Transverse colon (tissue), 4 donors: Measurements from ENCODE around the gene XYLB. TPM values are rescaled to one million over a fixed set of nuclear protein-coding genes. Genes with fewer than 3 reads are reported as not detected.

Experiments used
- DNase-seq: peaks from one replicate; pipeline ENCODE4 v3.0.0-alpha.2; 2019
- H3K27ac ChIP-seq, 4 donors: fragments of 200-600 bp; sonication (generic); 2 replicates each; pipeline ENCODE4 v1.5.1; 2016 to 2018; ENCODE audit warnings: inconsistent platforms in 4 of 4
- H3K27me3 ChIP-seq: fragments of 200-600 bp; sonication (generic); 2 replicates; pipeline ENCODE4 v1.5.1; 2017; ENCODE audit warnings: inconsistent platforms
- H3K36me3 ChIP-seq, 4 donors: fragments of 200-600 bp; sonication (generic); 2 replicates each; pipeline ENCODE4 v1.5.1; 2017 to 2019; ENCODE audit warnings: inconsistent platforms in 4 of 4
- H3K4me1 ChIP-seq, 4 donors: fragments of 200-600 bp; sonication (generic); 2 replicates each; pipeline ENCODE4 v1.5.1; 2017 to 2020; ENCODE audit warnings: inconsistent platforms in 4 of 4
- H3K4me3 ChIP-seq, 4 donors: fragments of 200-600 bp; sonication (generic); 1 replicate in 1 of 4; 2 replicates in 3 of 4; pipeline versions ENCODE4 v1.5.1 to v1.6.1; 2017 to 2019; ENCODE audit warnings: inconsistent platforms in 4 of 4
- H3K9me3 ChIP-seq, 2 donors: fragments of 200-600 bp; sonication (generic); 2 replicates each; pipeline ENCODE4 v1.5.1; 2017 to 2019; ENCODE audit warnings: inconsistent platforms in 2 of 2
- EP300 ChIP-seq: sonication (generic); formaldehyde crosslinking; IDR thresholded peaks from one replicate; pipeline ENCODE4 v1.6.1; 2017; ENCODE audit warnings: antibody characterized with exemption, low read depth
- POLR2A ChIP-seq: fragments of 450-650 bp; IDR thresholded peaks from one replicate; pipeline ENCODE4 v1.6.1; 2016; ENCODE audit warnings: antibody characterized with exemption, mild to moderate bottlenecking, moderate library complexity
- POLR2AphosphoS5 ChIP-seq, 3 donors: sonication (generic); formaldehyde crosslinking; IDR thresholded peaks; one replicate each; pipeline ENCODE4 v1.6.1; 2016; ENCODE audit warnings: antibody characterized with exemption in 3 of 3
- WGBS, 2 donors: methylation state at CpG; one replicate each; pipeline ENCODE4 v1.1.5; 2018; ENCODE audit warnings: low coverage in 1 of 2; 5-methylcytosine and 5-hydroxymethylcytosine counted together
- in situ Hi-C, 4 donors: fragments of 200-750 bp; cut with MboI; loops; one replicate each; pipeline versions ENCODE4 v1.15.0 to v1.15.1; 2017; ENCODE audit warnings: low sequenced_read_pairs in 3 of 4, low pct_ligation_motif_present in 1 of 4, low pct_unique_long_range_greater_than_20kb in 1 of 4
- intact Hi-C: fragments of 100-400 bp; cut with DNase I; formaldehyde crosslinking; loops from one replicate; pipeline ENCODE4 v1.15.1; 2023; ENCODE audit warnings: low total_unique reads
- total RNA-seq, 4 donors: library from RNA; depleted of rRNA; stranded (reverse); fragments of >200 nt; gene quantifications; one replicate each; pipeline ENCODE4 v1.1.0, GENCODE V29; 2016
- TF ChIP-seq, protein P1 (sequence below), 5 experiments: fragments of 200-600 bp in 3 of 5; fragments of 450-650 bp in 2 of 5; sonication (generic) in 3 of 5; IDR thresholded peaks; 1 replicate in 2 of 5; 2 replicates in 3 of 5; pipeline ENCODE4 v1.5.1; 2016 to 2017; ENCODE audit warnings: antibody characterized with exemption in 5 of 5, inconsistent platforms in 3 of 5, mild to moderate bottlenecking in 2 of 5, moderate library complexity in 1 of 5

The XYLB gene
- total RNA-seq, 4 donors from 2014 or later = 13.5 to 18.7 (median 15.1) TPM

DNA sequence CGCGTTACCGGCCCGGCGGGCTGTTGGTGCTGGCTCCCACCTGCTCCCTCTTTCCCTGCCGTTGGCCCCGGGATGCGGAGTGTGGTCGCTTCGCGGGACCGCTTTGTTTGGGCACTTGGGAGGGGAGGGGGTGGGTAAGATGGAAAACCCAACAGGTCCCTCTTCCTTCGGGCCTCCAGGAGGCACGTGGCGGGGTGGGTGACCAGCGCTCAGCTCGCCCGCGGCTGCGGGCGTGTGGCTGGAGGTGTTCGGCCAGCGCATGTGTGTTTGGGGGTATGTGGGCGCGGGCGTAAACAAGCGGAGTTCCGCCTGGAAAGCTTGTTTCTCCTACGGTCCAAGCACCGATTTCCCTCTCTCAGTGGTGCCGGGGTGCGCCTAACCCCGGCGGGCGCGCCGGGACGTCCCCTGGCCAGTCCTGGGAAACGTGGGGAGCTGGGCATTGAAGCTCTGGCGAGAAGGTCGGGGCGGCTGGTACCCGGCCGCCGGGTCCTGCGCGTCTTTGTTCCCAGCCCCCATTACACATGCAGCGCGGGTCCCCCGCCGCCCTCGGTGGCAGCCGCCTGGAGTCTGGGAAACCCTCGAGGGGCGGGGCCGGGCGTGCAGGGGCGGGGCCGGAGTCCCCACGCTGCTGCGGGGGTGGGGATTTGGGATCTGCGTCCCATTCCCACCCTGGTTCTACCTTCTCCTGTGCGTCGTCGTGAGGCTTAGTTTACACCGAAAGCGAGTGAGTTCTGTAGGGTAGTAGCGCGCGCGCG is 108.5 kb downstream of the XYLB start:
- Histone ChIP-seq H3K27me3 (no peaks in the 10 kb centered on the region), H3K4me1 (peaks cover 19 to 55% (median 38%) of the 10 kb centered on the region in 4 donors), H3K4me3 (peak overlapping the region; percentile 57 to 72 (median 65)), H3K36me3 (no peaks in the 10 kb centered on the region), H3K27ac (peak overlapping the region; percentile 88 to 94 (median 92)), H3K9me3 (no peaks in the 10 kb centered on the region)
- WGBS, 2 donors = 0% methylated on average over 70 of the region's 72 CpGs; no CpG with 5 or more reads in 1 of the 2 donors
- no peak for TF ChIP-seq POLR2A
- peak in 2 of 3 donors; percentile 70 to 78 for TF ChIP-seq POLR2AphosphoS5 (IDR thresholded peaks at IDR 0.05)
- TF ChIP-seq, protein P1, sequence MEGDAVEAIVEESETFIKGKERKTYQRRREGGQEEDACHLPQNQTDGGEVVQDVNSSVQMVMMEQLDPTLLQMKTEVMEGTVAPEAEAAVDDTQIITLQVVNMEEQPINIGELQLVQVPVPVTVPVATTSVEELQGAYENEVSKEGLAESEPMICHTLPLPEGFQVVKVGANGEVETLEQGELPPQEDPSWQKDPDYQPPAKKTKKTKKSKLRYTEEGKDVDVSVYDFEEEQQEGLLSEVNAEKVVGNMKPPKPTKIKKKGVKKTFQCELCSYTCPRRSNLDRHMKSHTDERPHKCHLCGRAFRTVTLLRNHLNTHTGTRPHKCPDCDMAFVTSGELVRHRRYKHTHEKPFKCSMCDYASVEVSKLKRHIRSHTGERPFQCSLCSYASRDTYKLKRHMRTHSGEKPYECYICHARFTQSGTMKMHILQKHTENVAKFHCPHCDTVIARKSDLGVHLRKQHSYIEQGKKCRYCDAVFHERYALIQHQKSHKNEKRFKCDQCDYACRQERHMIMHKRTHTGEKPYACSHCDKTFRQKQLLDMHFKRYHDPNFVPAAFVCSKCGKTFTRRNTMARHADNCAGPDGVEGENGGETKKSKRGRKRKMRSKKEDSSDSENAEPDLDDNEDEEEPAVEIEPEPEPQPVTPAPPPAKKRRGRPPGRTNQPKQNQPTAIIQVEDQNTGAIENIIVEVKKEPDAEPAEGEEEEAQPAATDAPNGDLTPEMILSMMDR (IDR thresholded peaks at IDR 0.05) = no peak
- TF ChIP-seq EP300 = no peak
- intact Hi-C loops (loop anchor here (1.0 kb wide), 1 partner anchor 41 kb away; the partner anchor contains the start of gene EXOG), in situ Hi-C loops (loop anchor here in 1 of 4 donors (25.0 kb wide), 1 partner anchor 318 kb away; the partner anchor contains the start of genes ACAA1 and MYD88)
- peak; percentile 88 for DNase-seq

DNA sequence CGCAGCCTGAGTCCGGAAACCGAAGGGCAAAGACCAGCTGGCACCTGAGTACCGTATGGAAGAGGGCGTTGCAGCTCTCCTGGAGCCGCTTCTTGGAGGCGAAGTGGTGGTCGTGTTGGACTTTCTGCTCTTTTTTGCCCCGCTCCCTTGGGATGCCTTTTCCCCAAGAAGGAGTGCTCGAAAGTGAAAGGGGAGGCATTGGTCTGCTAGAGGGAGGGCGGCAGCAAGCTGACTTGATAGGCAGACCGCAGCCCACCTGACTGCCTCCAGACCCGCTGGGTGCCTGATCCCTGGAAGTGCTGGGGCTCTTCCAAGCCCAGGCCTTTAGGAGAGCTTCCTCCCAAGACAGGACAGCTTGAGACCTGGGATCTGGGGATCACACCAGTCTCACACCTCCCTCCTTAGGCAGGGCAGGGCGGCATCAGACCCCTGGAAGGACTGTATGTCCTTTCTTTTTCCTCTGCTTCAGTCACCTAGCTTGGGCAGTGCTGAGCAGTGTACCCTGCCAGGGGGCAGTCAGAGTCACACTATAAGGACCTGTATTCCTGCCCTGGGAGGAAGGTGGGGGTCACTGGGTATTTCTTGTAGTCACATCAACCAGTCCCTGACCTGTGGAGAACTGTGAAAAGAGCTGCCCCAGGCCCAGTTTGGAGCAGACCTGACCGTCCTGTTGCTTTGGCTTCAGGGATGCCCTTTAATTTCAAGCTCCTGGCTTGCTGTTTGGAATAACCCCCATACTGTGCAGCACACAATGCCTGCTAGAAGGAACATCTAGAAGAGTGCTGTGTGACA is 109.2 kb downstream of the XYLB start:
- WGBS, 2 donors = 10% methylated on average over 12 of the region's 15 CpGs; no CpG with 5 or more reads in 1 of the 2 donors

DNA sequence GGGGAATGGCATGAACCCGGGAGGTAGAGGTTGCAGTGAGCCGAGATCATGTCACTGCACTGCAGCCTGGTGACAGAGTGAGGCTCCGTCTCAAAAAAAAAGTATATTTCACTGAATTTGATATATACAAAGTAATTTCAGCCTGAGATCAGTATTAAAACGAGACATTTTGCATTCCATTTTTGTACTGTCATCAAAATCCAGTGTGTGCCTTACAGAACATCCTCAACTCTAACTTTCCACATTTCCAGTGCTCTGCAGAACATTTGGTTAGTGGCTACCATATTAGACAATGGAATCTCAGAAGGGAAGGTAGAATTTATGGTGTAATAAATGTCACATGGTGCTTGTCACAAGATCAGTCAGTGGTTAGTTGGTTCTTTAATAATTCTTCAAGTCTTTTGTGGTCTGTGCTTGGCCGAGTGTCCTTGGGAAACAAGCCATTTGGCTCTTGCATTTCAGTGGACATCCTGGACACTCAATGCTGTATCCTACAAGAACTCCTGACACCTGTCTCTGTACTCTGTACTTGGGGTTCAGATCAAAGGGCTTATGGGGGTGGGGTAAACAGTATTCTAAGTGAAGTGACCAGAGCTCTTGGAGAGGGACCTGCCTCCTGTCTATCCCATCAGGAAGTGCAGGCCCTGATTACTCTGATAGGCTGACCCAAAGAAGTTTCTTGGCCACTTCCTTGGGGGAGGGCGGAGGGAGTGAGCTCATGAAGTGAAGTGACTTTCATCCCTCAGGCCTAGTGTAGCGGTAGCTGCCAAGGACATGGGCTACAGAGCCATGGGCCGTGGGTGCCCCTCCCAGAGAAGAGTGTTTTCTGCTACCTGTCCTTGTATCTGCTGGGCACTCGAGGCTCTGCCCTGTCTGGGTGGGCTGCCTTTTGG is 110.8 kb downstream of the XYLB start:
- DNase-seq = no peak
- intact Hi-C loops = no loop called here

More for the DNA sequence above, 109.2 kb downstream of the XYLB start:
- DNase-seq = no peak
- Histone ChIP-seq H3K27me3 (no peaks in the 10 kb centered on the region), H3K4me3 (peak overlapping the region; percentile 57 to 72 (median 65)), H3K27ac (peak overlapping the region; percentile 88 to 94 (median 92)), H3K9me3 (no peaks in the 10 kb centered on the region), H3K36me3 (no peaks in the 10 kb centered on the region), H3K4me1 (peaks cover 23 to 62% (median 41%) of the 10 kb centered on the region in 4 donors)
- TF ChIP-seq POLR2A = peak; percentile 66
- TF ChIP-seq, protein P1 (IDR thresholded peaks at IDR 0.05) = no peak
- TF ChIP-seq POLR2AphosphoS5 (IDR thresholded peaks at IDR 0.05) = no peak
- TF ChIP-seq EP300 = no peak
- intact Hi-C loops (no loop called here), in situ Hi-C loops (loop anchor here in 1 of 4 donors (25.0 kb wide), 1 partner anchor 319 kb away; the partner anchor contains the start of genes ACAA1 and MYD88)

More for the DNA sequence above, 110.8 kb downstream of the XYLB start:
- Histone ChIP-seq H3K27me3 (no peaks in the 10 kb centered on the region), H3K9me3 (no peaks in the 10 kb centered on the region), H3K4me3 (no peak overlapping the region), H3K27ac (peak overlapping the region in 1 of 4 donors; percentile 1), H3K4me1 (peaks cover 23 to 69% (median 44%) of the 10 kb centered on the region in 4 donors), H3K36me3 (no peaks in the 10 kb centered on the region)
- in situ Hi-C loops = loop anchor here in 1 of 4 donors (25.0 kb wide), 1 partner anchor 320 kb away; the partner anchor contains the start of genes ACAA1 and MYD88
- TF ChIP-seq, protein P1 (IDR thresholded peaks at IDR 0.05) = peak in 2 of 5 experiments; percentile 8 to 10
- TF ChIP-seq POLR2AphosphoS5 (IDR thresholded peaks at IDR 0.05) = no peak
- 60 to 84% methylated on average over 5 to 9 of the region's 9 CpGs for whole genome bisulfite sequencing, 2 donors
